ENCODE results near the gene CDADC1. TPM values are rescaled to one million over a fixed set of nuclear protein-coding genes. Genes with fewer than 3 reads are reported as not detected.

CDADC1 gene
- polyA plus RNA-seq, 3 donors, result 3.5 to 6.4 (median 5.2) TPM

GRCh38 chr13:49298903-49299605, 51.3 kb downstream of the CDADC1 start:
- Histone ChIP-seq H3K79me2 (ENCODE audit: insufficient read depth, low read length) (no peaks in the 10 kb centered on the region), H3K9me3 (replicated peaks in 1 of 2; ENCODE audit: control insufficient read depth in 1 of 2, insufficient read depth in 1 of 2, low read length in 2 of 2) (no peaks in the 10 kb centered on the region), H3K27ac (ENCODE audit: low read depth in 1 of 2, low read length in 2 of 2) (no peak overlapping the region), H3K4me3 (replicated peaks in 1 of 3; ENCODE audit: low read depth in 2 of 3, low read length in 3 of 3) (no peak overlapping the region), H3K36me3 (replicated peaks in 1 of 2; ENCODE audit: control insufficient read depth in 1 of 2, insufficient read depth in 2 of 2, low read length in 2 of 2) (no peaks in the 10 kb centered on the region), H3K9ac (ENCODE audit: insufficient read depth, low read length, poor library complexity, severe bottlenecking) (no peak overlapping the region), H3K27me3 (ENCODE audit: control insufficient read depth in 2 of 2, insufficient read depth in 2 of 2, low read length in 2 of 2) (no peaks in the 10 kb centered on the region), H3K4me2 (replicated peaks; ENCODE audit: extremely low read depth, low read length, poor library complexity, severe bottlenecking) (no peak overlapping the region), H2AFZ (ENCODE audit: insufficient read depth, low read depth, low read length, poor library complexity, severe bottlenecking) (no peak overlapping the region), H4K20me1 (ENCODE audit: insufficient read depth, low read length) (no peaks in the 10 kb centered on the region), H3K4me1 (ENCODE audit: control insufficient read depth in 1 of 2, insufficient read depth in 2 of 2, low read length in 2 of 2) (peaks cover 0 to 4% of the 10 kb centered on the region in 2 donors)
- Mint-ChIP-seq H3K27me3 (ENCODE audit: low read depth in 3 of 3) (peaks cover 0 to 5% (median 2%) of the 10 kb centered on the region in 3 donors), H3K27ac (no peak overlapping the region), H3K4me1 (peaks cover 9% of the 10 kb centered on the region), H3K9me3 (no peaks in the 10 kb centered on the region), H3K36me3 (peaks cover 11 to 20% of the 10 kb centered on the region in 2 donors), H3K4me3 (no peak overlapping the region)
- intact Hi-C loops (cut with micrococcal nuclease), result loop anchor here in 1 of 2 donors (2.0 kb wide), 1 partner anchor 308 kb away; no protein-coding TSS in a partner anchor
- TF ChIP-seq CTCF (IDR thresholded peaks at IDR 0.05), result no peak
- no peak for DNase-seq
- 97% methylated on average over 7 of the region's 7 CpGs for WGBS (ENCODE audit: insufficient coverage)

DNA sequence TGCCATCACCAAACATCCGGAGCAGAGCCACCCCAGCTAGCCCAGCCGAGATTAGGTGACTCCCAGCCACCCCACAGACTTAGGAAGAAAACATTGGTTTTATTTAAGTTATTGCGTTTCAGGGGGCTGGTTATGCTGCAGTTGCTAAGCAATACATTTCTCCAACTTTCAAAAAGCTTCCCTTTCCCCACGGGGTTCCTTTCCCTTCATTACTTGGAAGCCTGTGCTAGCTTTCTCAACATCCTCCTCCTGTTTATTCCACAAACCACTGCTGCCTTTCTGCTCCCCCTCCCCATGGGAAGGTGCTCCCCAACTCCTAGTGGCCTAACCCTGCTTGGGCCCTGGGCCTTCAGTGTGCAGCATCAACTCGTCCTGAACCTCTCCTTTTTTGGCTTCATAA, 52.6 kb downstream of the CDADC1 start:
- no peak overlapping the region for H3K4me3 Mint-ChIP-seq
- Histone ChIP-seq H3K79me2 (ENCODE audit: insufficient read depth, low read length) (no peaks in the 10 kb centered on the region), H3K4me1 (ENCODE audit: control insufficient read depth in 1 of 2, insufficient read depth in 2 of 2, low read length in 2 of 2) (peaks cover 0 to 4% of the 10 kb centered on the region in 2 donors), H2AFZ (ENCODE audit: insufficient read depth, low read depth, low read length, poor library complexity, severe bottlenecking) (no peak overlapping the region), H3K4me2 (replicated peaks; ENCODE audit: extremely low read depth, low read length, poor library complexity, severe bottlenecking) (no peak overlapping the region), H3K36me3 (replicated peaks in 1 of 2; ENCODE audit: control insufficient read depth in 1 of 2, insufficient read depth in 2 of 2, low read length in 2 of 2) (no peaks in the 10 kb centered on the region), H3K9ac (ENCODE audit: insufficient read depth, low read length, poor library complexity, severe bottlenecking) (no peak overlapping the region), H3K9me3 (replicated peaks in 1 of 2; ENCODE audit: control insufficient read depth in 1 of 2, insufficient read depth in 1 of 2, low read length in 2 of 2) (no peaks in the 10 kb centered on the region), H3K27ac (ENCODE audit: low read depth in 1 of 2, low read length in 2 of 2) (no peak overlapping the region), H3K4me3 (replicated peaks in 1 of 3; ENCODE audit: low read depth in 2 of 3, low read length in 3 of 3) (no peak overlapping the region), H3K27me3 (ENCODE audit: control insufficient read depth in 2 of 2, insufficient read depth in 2 of 2, low read length in 2 of 2) (no peaks in the 10 kb centered on the region), H4K20me1 (ENCODE audit: insufficient read depth, low read length) (no peaks in the 10 kb centered on the region)
- WGBS (ENCODE audit: insufficient coverage), result 30% methylated on average over 2 of the region's 5 CpGs
- peaks cover 5 to 9% of the 10 kb centered on the region in 2 donors for H3K36me3 Mint-ChIP-seq
- intact Hi-C loops (cut with micrococcal nuclease), result loop anchor here (5.0 to 10.0 kb wide), 2 partner anchors 135 to 307 kb away; no protein-coding TSS in a partner anchor
- TF ChIP-seq CTCF (IDR thresholded peaks at IDR 0.05), result no peak
- peaks cover 0 to 7% (median 2%) of the 10 kb centered on the region in 3 donors for H3K27me3 Mint-ChIP-seq (ENCODE audit: low read depth in 3 of 3)
- no peaks in the 10 kb centered on the region for H3K9me3 Mint-ChIP-seq
- DNase-seq, result no peak
- peaks cover 9% of the 10 kb centered on the region for H3K4me1 Mint-ChIP-seq
- no peak overlapping the region for H3K27ac Mint-ChIP-seq
